ENCODE measurements around the gene ONECUT3.

GRCh38 chr19:1808395-1808731, 55.1 kb downstream of the ONECUT3 start:
- TF ChIP-seq POLR2A (IDR thresholded peaks at IDR 0.05; ENCODE audit: low read length) (no peak), GATA1 (IDR thresholded peaks at IDR 0.05; ENCODE audit: low read depth, low read length) (no peak)
